Adrenal gland (tissue), 12 donors: ENCODE measurements around the gene NRXN3. TPM values are rescaled to one million over a fixed set of nuclear protein-coding genes. Genes with fewer than 3 reads are reported as not detected.

Source experiments
- DNase-seq, 7 donors: peaks; one replicate each; pipeline ENCODE4 v3.0.0-alpha.2; 2019 to 2020
- H3K27ac ChIP-seq, 5 donors: fragments of 200-600 bp; sonication (generic) in 4 of 5; 1 replicate in 3 of 5; 2 replicates in 2 of 5; pipeline versions ENCODE4 v1.5.1 to v1.8.0; 2016 to 2020; ENCODE audit warnings: mild to moderate bottlenecking in 1 of 5
- H3K27me3 ChIP-seq: fragments of 200-600 bp; 2 replicates; pipeline ENCODE4 v1.8.0; 2021
- H3K36me3 ChIP-seq, 2 donors: fragments of 200-600 bp; replicated peaks in 1 of 2; 1 replicate in 1 of 2; 2 replicates in 1 of 2; pipeline versions ENCODE4 v1.5.1 to v1.8.0; 2018 to 2022
- H3K4me1 ChIP-seq, 2 donors: fragments of 200-600 bp; replicated peaks in 1 of 2; 1 replicate in 1 of 2; 2 replicates in 1 of 2; pipeline versions ENCODE4 v1.5.1 to v1.8.0; 2018 to 2021
- H3K4me3 ChIP-seq, 4 donors: fragments of 200-600 bp; sonication (generic) in 3 of 4; one replicate each; pipeline ENCODE4 v1.5.1; 2016 to 2018
- H3K9me3 ChIP-seq, 3 donors: fragments of 200-600 bp; sonication (generic) in 1 of 3; replicated peaks in 1 of 3; 1 replicate in 2 of 3; 2 replicates in 1 of 3; pipeline versions ENCODE4 v1.5.1 to v1.8.0; 2016 to 2021
- CTCF ChIP-seq, 6 experiments: fragments of 450-650 bp in 4 of 6; fragments of 200-600 bp in 2 of 6; sonication (generic) in 1 of 6; IDR thresholded peaks; 1 replicate in 5 of 6; 2 replicates in 1 of 6; pipeline versions ENCODE4 v1.5.1 to v1.8.0; 2016 to 2021; ENCODE audit warnings: antibody characterized with exemption in 6 of 6, mild to moderate bottlenecking in 2 of 6, moderate library complexity in 1 of 6
- POLR2A ChIP-seq, 2 donors: fragments of 450-650 bp; IDR thresholded peaks; one replicate each; pipeline ENCODE4 v1.6.1; 2017; ENCODE audit warnings: antibody characterized with exemption in 2 of 2, mild to moderate bottlenecking in 2 of 2, moderate library complexity in 1 of 2
- WGBS, 4 donors: extraction: QIAGEN DNeasy Blood & Tissue Kit in 2 of 4; methylation state at CpG; one replicate each; pipeline versions ENCODE4 v1.1.5 to v1.1.7; 2013 to 2017; 5-methylcytosine and 5-hydroxymethylcytosine counted together
- intact Hi-C, 2 donors: fragments of 100-400 bp; cut with DNase I; formaldehyde crosslinking; loops; one replicate each; pipeline versions ENCODE4 v1.14.1 to v1.15.0; 2022 to 2023
- polyA plus RNA-seq, 3 donors: library from polyadenylated mRNA; stranded (reverse); fragments of 200-250 nt in 2 of 3; fragments of 350-450 nt in 1 of 3; fragmentation: Illumina TruSeq in 1 of 3; extraction: RNeasy Lipid Tissue Mini Kit (QIAGEN cat#74804) in 1 of 3; gene quantifications; one replicate each; pipeline ENCODE4 v1.2.3, GENCODE V29; 2013 to 2014
- total RNA-seq, 9 donors: library from RNA; depleted of rRNA in 4 of 9; stranded (reverse); fragments of >200 nt in 4 of 9; fragments of 120-200 nt in 1 of 9; fragmentation: NEBNext Ultra II Directional in 1 of 9; extraction: Animal tissue kit (Norgen Biotek cat#: 25700) in 1 of 9; gene quantifications; one replicate each; pipeline versions ENCODE4 v1.1.0 to v1.2.4, GENCODE V29; 2013 to 2023
- donor health status: healthy with polysubstance abuse.
- donor health status: Bipolar disorder and iron deficiency.
- donor health status: DM: yes; HTN: yes; CAD: no.
- donor health status: DM: no; HTN: no; CAD: no.
- donor health status: DM: no; HTN: no; CAD: no.
- donor health status: DM: yes; HTN: yes; CAD: no.

Gene NRXN3
- total and polyA plus RNA-seq, 12 donors: 0.09 to 8.5 (median 1.6) TPM

- intact Hi-C loops: no loop called here
- H3K27ac ChIP-seq: no peak overlapping the region
- 57 to 84% (median 67%) methylated on average over 1 of the region's 1 CpG for WGBS, 4 donors
These were observed 1378.7 kb downstream of the NRXN3 start for GRCh38 chr14:79548836-79549235.

GRCh38 chr14:79549515-79549914 lies 1379.3 kb downstream of the NRXN3 start:
- H3K27ac ChIP-seq: no peak overlapping the region
- H3K9me3 ChIP-seq: no peaks in the 10 kb centered on the region
- TF ChIP-seq CTCF (IDR thresholded peaks at IDR 0.05) (no peak), POLR2A (IDR thresholded peaks at IDR 0.05) (no peak)
- H3K27me3 ChIP-seq: no peaks in the 10 kb centered on the region
- H3K36me3 ChIP-seq: no peaks in the 10 kb centered on the region
- no peaks in the 10 kb centered on the region for H3K4me1 ChIP-seq
- WGBS, 4 donors: 85 to 92% (median 88%) methylated on average over 5 of the region's 5 CpGs
- H3K4me3 ChIP-seq: no peak overlapping the region
- DNase-seq: no peak
- intact Hi-C loops: no loop called here

More at GRCh38 chr14:79548836-79549235, 1378.7 kb downstream of the NRXN3 start:
- H3K27me3 ChIP-seq: no peaks in the 10 kb centered on the region
- DNase-seq: no peak
- TF ChIP-seq POLR2A (IDR thresholded peaks at IDR 0.05) (no peak), CTCF (IDR thresholded peaks at IDR 0.05) (no peak)
- H3K4me1 ChIP-seq: no peaks in the 10 kb centered on the region
- H3K4me3 ChIP-seq: no peak overlapping the region
- H3K9me3 ChIP-seq: no peaks in the 10 kb centered on the region
- H3K36me3 ChIP-seq: no peaks in the 10 kb centered on the region

- Histone ChIP-seq H3K27me3 (no peaks in the 10 kb centered on the region), H3K4me3 (no peak overlapping the region), H3K27ac (no peak overlapping the region), H3K9me3 (no peaks in the 10 kb centered on the region), H3K36me3 (no peaks in the 10 kb centered on the region), H3K4me1 (no peaks in the 10 kb centered on the region)
- intact Hi-C loops: no loop called here
- TF ChIP-seq CTCF (IDR thresholded peaks at IDR 0.05) (no peak), POLR2A (IDR thresholded peaks at IDR 0.05) (no peak)
- 85 to 88% (median 85%) methylated on average over 4 of the region's 4 CpGs for WGBS, 4 donors
- no peak for DNase-seq
These were observed 1381.3 kb downstream of the NRXN3 start for GRCh38 chr14:79551523-79551922.

DNA sequence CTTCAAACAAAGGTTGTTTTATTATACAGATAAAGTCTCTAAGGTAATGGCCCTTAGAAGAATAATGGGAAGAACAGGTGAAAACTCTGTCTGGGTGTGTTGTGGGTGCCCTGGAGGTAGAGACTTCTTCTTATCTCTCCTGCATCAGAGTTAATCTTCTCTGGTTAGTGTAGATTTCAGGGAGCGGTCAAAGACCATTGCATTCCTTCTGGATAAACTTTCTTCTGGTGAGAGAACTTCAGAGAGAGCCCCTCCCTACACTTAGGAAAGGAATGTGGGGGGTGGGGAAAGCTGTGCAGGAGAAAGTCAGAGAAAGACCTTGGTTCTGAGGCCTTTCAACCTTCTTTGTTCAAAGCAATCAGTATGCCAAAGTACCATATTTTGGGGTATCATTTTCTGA lies 1382.6 kb downstream of the NRXN3 start:
- WGBS, 4 donors: 69 to 94% (median 87%) methylated on average over 1 of the region's 1 CpG

More for the DNA sequence above, 1382.6 kb downstream of the NRXN3 start:
- Histone ChIP-seq H3K27me3 (no peaks in the 10 kb centered on the region), H3K4me1 (no peaks in the 10 kb centered on the region), H3K9me3 (no peaks in the 10 kb centered on the region), H3K4me3 (no peak overlapping the region), H3K27ac (no peak overlapping the region), H3K36me3 (no peaks in the 10 kb centered on the region)
- DNase-seq: no peak
- intact Hi-C loops: no loop called here
- TF ChIP-seq CTCF (IDR thresholded peaks at IDR 0.05) (no peak), POLR2A (IDR thresholded peaks at IDR 0.05) (no peak)
